NT2/D1 (cell line): ENCODE measurements around the gene DLG2.
A peak's percentile ranks its signal among the peaks of the same experiment; 100 is the strongest.

ENCODE experiments used
- DNase-seq: peaks from one replicate; pipeline ENCODE4 v3.0.0-alpha.2; 2011; ENCODE audit warnings: low read depth, low spot score
- H3K27me3 ChIP-seq: 2 replicates; pipeline ENCODE4 v1.6.0; 2011; ENCODE audit warnings: mild to moderate bottlenecking; ENCODE audit not compliant: insufficient read length, insufficient read depth
- H3K36me3 ChIP-seq: 2 replicates; pipeline ENCODE4 v1.6.1; 2011; ENCODE audit warnings: mild to moderate bottlenecking, low read length, mixed read lengths; ENCODE audit not compliant: insufficient read depth, insufficient read length
- H3K4me1 ChIP-seq: 2 replicates; pipeline ENCODE4 v1.5.1; 2011; ENCODE audit not compliant: insufficient read depth, insufficient read length
- H3K4me3 ChIP-seq: 2 replicates; pipeline ENCODE4 v1.5.1; 2011; ENCODE audit warnings: low read depth; ENCODE audit not compliant: insufficient read length
- H3K9ac ChIP-seq: 2 replicates; pipeline ENCODE4 v1.6.0; 2011; ENCODE audit warnings: low read depth; ENCODE audit not compliant: insufficient read length
- H3K9me3 ChIP-seq: 2 replicates; pipeline ENCODE4 v1.5.1; 2011; ENCODE audit warnings: mild to moderate bottlenecking, low read length; ENCODE audit not compliant: insufficient read depth
- SUZ12 ChIP-seq: IDR thresholded peaks from 2 replicates; pipeline ENCODE4 v1.6.1; 2011; ENCODE audit not compliant: insufficient read length, insufficient read depth; ENCODE audit errors: extremely low read depth
- YY1 ChIP-seq: IDR thresholded peaks from 2 replicates; pipeline ENCODE4 v1.6.1; 2011; ENCODE audit not compliant: insufficient read length, insufficient read depth
- ZNF274 ChIP-seq: IDR thresholded peaks from 2 replicates; pipeline ENCODE4 v1.6.1; 2011; ENCODE audit warnings: mild to moderate bottlenecking, low read depth, low read length

Gene DLG2

GRCh38 chr11:85603220-85603619 is 23.9 kb downstream of the DLG2 start:
- H3K4me3 ChIP-seq, result no peak overlapping the region
- TF ChIP-seq ZNF274, result no peak
- no peak for TF ChIP-seq SUZ12
- no peak for TF ChIP-seq YY1
- H3K9ac ChIP-seq, result no peak overlapping the region
- H3K36me3 ChIP-seq, result no peaks in the 10 kb centered on the region
- no peaks in the 10 kb centered on the region for H3K4me1 ChIP-seq
- H3K27me3 ChIP-seq, result no peaks in the 10 kb centered on the region
- DNase-seq, result no peak
- peaks cover 5% of the 10 kb centered on the region; the same call in 1 of the 2 replicates for H3K9me3 ChIP-seq

DNA sequence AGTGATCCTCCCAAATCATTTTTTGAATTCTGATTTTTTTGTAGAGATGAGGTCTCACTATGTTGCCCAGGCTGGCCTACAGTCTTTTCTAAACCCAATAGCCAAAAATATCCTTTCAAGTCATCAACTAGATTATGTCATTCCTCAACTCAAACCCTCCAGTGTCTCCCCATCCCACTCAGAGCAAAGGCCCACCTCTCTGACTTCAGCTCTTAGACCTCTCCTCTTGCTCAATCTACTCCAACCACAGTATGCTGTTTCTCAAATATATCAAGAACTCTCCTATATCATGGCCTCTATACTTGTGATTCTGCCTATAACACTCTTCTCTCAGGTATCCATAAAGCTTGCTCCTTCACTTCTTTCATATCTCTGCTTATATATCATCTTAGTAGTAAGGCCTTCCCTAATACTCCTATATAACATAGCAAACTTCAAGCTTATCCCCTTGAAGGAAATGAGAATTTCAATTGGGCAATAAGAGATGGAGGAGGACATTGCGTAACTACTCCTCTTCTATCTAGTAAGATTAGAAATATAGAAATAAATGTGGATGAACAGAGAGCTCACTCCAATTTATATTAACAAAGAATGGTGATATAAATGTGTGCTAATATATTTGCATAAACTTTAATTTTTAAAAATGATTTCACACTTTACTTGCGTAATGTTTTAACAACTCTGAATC is 24.5 kb downstream of the DLG2 start:
- Histone ChIP-seq H3K36me3 (no peaks in the 10 kb centered on the region), H3K27me3 (no peaks in the 10 kb centered on the region), H3K9ac (no peak overlapping the region), H3K9me3 (peaks cover 5% of the 10 kb centered on the region; the same call in 1 of the 2 replicates), H3K4me3 (no peak overlapping the region), H3K4me1 (no peaks in the 10 kb centered on the region)
- no peak for TF ChIP-seq SUZ12
- no peak for TF ChIP-seq ZNF274
- no peak for TF ChIP-seq YY1
- no peak for DNase-seq

DNA sequence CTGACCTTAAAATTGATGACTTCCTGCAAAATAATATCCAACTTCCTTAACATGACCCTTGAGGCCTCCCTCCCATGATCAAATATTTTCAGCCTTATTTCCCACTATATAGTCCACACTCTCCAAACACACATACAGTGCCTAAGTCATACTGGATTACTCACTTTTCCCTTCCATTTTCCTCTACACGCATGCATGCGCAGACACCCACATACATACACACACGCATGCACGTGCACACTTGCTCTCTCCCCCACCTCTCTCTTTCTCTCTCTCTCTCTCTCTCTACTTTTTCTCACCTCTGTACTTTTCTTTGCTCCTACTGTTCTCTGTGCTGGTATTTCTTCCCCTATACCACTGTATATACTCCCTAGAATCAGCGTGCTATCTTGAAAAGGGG is 28.1 kb downstream of the DLG2 start:
- Histone ChIP-seq H3K9me3 (no peaks in the 10 kb centered on the region), H3K4me1 (no peaks in the 10 kb centered on the region), H3K9ac (no peak overlapping the region), H3K27me3 (no peaks in the 10 kb centered on the region), H3K36me3 (no peaks in the 10 kb centered on the region), H3K4me3 (no peak overlapping the region)
- DNase-seq, result no peak
- no peak for TF ChIP-seq ZNF274
- TF ChIP-seq SUZ12, result no peak
- TF ChIP-seq YY1, result no peak

DNA sequence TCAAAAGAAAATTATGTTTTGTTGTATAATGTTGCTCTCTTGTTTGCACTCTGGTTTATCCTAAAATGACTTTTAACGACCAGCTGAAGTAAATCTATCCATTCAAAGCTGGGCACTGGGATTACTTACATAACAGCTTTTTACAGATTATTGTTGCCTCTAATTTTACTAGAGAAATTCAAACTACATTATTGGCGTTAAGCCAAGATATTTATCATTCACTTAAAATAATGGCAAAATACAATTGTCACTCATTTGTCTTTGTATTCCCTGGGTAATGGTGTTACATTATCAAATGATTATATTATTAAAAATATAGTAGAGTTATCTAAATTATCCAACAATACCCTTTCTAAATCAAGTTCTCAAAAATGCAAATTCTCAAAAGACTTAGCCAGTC is 30.3 kb downstream of the DLG2 start:
- no peak overlapping the region for H3K9ac ChIP-seq
- H3K36me3 ChIP-seq, result no peaks in the 10 kb centered on the region
- no peaks in the 10 kb centered on the region for H3K27me3 ChIP-seq
- H3K4me3 ChIP-seq, result no peak overlapping the region
- TF ChIP-seq SUZ12 (no peak), ZNF274 (no peak), YY1 (no peak)
- H3K4me1 ChIP-seq, result no peaks in the 10 kb centered on the region
- no peak for DNase-seq
- H3K9me3 ChIP-seq, result no peaks in the 10 kb centered on the region

DNA sequence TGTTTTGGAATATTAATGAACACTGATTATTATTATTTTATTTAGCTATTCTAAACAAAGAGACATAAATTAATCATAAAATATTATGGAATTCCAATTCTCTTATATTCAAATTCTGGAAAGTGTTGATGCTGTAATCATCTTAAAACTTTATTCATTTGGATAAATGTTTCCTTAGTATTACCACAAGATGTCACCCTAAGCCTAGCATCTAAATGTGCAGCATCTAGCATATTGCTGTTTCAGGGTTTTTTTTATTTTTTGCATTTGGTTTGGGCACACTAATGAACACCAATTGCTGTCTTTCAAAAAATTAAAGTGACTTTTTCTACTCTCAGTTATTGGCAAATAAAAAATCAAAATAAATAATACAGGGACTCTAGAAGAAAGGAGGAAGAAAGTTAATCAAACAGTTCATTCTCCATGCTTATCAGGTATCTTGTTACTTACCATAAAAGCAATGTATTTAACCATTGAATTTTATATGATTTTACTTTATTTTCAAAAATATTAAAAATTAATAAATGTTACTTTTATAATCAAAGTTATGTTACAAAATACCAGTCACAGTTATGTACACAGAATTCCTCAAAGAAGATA is 31.8 kb downstream of the DLG2 start:
- H3K4me3 ChIP-seq, result no peak overlapping the region
- no peak for DNase-seq

DNA sequence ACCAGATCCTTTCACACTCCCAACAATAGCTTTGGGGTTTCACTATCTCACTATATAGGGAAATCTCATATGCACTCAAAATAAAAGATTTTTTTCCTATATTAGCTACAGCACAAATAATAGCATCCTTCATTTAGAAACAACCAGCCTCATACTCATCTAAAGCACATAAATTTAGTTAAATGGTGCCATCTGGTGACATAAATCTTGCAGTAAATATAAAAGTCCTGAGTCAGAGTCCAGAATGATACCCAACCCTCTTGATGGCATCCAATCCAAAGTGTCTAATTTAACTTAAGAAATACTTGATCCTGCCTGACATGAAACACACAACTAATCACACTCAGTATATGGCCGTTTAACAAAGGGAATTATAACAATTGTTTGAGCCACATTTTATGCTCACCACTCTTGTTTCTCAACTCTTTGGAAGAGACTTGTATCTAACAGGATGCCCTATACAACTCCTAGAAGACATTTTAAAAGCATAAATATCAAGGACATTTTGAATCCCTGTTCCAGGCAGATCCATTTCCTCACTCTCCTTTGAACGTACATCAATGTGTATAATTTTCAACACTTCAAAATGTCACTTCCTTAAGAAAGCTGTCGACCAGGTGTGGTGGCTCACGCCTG is 36.2 kb downstream of the DLG2 start:
- Histone ChIP-seq H3K4me1 (no peaks in the 10 kb centered on the region), H3K4me3 (no peak overlapping the region), H3K9me3 (peaks cover 4% of the 10 kb centered on the region; the same call in 1 of the 2 replicates), H3K36me3 (no peaks in the 10 kb centered on the region), H3K9ac (no peak overlapping the region), H3K27me3 (no peaks in the 10 kb centered on the region)
- TF ChIP-seq SUZ12 (no peak), ZNF274 (no peak), YY1 (no peak)
- no peak for DNase-seq

More for the DNA sequence above, 31.8 kb downstream of the DLG2 start:
- Histone ChIP-seq H3K4me1 (no peaks in the 10 kb centered on the region), H3K36me3 (no peaks in the 10 kb centered on the region), H3K9ac (no peak overlapping the region), H3K9me3 (no peaks in the 10 kb centered on the region), H3K27me3 (no peaks in the 10 kb centered on the region)
- TF ChIP-seq SUZ12 (no peak), ZNF274 (no peak), YY1 (no peak)

DNA sequence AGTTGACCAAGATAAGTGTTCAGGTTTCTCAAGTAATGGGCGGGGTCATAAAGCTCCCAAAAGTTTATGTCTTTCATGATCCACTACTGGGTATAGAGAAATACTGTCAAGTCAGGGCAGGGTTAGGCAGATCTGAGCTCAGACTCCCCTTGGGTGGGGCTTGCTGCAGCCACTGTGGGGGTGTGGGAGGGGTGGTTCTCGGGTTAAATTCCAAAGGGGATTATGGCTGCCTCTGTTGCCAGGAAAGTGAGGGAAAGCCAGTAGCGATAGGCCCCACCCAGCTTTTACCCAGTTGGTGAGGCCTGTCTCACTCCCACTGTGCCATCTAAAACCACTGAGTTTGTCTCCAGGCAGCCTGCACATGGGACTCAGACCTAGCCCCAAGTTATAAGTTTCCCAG is 37.8 kb downstream of the DLG2 start:
- DNase-seq, result peak; percentile 39
- Histone ChIP-seq H3K4me1 (no peaks in the 10 kb centered on the region), H3K9me3 (peaks cover 4% of the 10 kb centered on the region; the same call in 1 of the 2 replicates), H3K36me3 (no peaks in the 10 kb centered on the region), H3K27me3 (no peaks in the 10 kb centered on the region), H3K4me3 (no peak overlapping the region), H3K9ac (no peak overlapping the region)
- TF ChIP-seq ZNF274, result no peak
- TF ChIP-seq YY1, result no peak
- no peak for TF ChIP-seq SUZ12
